AG09309 (cell line): Measurements from ENCODE around the gene KDSR.

ENCODE experiments used
- DNase-seq: peaks from one replicate; pipeline ENCODE4 v3.0.0-alpha.2; 2010; ENCODE audit warnings: low read depth
- H3K4me3 ChIP-seq: 2 replicates; pipeline ENCODE4 v1.5.1; 2011; ENCODE audit warnings: mild to moderate bottlenecking, low read depth, low read length, moderate library complexity; ENCODE audit not compliant: control insufficient read depth
- TF ChIP-seq, protein P1 (sequence below): IDR thresholded peaks from 2 replicates; pipeline ENCODE4 v1.5.1; 2011; ENCODE audit warnings: mild to moderate bottlenecking, low read depth, low read length, inconsistent platforms; ENCODE audit not compliant: insufficient read depth, control insufficient read depth; ENCODE audit errors: missing control alignments

Gene KDSR, protein sequence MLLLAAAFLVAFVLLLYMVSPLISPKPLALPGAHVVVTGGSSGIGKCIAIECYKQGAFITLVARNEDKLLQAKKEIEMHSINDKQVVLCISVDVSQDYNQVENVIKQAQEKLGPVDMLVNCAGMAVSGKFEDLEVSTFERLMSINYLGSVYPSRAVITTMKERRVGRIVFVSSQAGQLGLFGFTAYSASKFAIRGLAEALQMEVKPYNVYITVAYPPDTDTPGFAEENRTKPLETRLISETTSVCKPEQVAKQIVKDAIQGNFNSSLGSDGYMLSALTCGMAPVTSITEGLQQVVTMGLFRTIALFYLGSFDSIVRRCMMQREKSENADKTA

GRCh38 chr18:63367053-63367953, at the start of gene KDSR:
TSS of gene KDSR (minus strand) at chr18:63367206. CDS start at chr18:63367118, 88 bp downstream.
- peak; percentile 96 for DNase-seq
- TF ChIP-seq, protein P1, sequence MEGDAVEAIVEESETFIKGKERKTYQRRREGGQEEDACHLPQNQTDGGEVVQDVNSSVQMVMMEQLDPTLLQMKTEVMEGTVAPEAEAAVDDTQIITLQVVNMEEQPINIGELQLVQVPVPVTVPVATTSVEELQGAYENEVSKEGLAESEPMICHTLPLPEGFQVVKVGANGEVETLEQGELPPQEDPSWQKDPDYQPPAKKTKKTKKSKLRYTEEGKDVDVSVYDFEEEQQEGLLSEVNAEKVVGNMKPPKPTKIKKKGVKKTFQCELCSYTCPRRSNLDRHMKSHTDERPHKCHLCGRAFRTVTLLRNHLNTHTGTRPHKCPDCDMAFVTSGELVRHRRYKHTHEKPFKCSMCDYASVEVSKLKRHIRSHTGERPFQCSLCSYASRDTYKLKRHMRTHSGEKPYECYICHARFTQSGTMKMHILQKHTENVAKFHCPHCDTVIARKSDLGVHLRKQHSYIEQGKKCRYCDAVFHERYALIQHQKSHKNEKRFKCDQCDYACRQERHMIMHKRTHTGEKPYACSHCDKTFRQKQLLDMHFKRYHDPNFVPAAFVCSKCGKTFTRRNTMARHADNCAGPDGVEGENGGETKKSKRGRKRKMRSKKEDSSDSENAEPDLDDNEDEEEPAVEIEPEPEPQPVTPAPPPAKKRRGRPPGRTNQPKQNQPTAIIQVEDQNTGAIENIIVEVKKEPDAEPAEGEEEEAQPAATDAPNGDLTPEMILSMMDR: no peak
- H3K4me3 ChIP-seq: peak within 1 kb of the TSS; percentile 65

- no peak for DNase-seq
- H3K4me3 ChIP-seq: no peak overlapping the region
- TF ChIP-seq, protein P1: no peak
These were observed 45.9 kb upstream of the KDSR start for GRCh38 chr18:63412953-63413352.

DNA sequence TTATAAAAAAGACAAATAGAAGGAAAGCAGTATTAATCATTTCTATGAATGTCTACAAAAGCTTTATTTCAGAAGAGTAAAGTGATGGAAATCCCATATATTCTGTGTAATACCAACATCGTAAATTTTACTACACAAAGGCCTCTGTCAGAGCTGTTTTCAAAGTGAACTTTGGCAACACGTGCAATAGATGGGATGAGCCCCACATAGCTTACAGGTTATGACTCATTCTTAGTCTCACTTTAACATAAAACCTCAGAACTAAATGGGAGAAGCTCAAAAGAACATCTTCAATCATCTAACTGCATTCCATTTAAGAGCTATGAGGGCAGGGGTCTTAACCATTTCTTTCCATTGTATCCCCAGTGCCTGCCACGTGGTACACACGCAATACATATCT, 43.8 kb upstream of the KDSR start:
- TF ChIP-seq, protein P1: no peak
- DNase-seq: peak; percentile 23
- no peak overlapping the region for H3K4me3 ChIP-seq

DNA sequence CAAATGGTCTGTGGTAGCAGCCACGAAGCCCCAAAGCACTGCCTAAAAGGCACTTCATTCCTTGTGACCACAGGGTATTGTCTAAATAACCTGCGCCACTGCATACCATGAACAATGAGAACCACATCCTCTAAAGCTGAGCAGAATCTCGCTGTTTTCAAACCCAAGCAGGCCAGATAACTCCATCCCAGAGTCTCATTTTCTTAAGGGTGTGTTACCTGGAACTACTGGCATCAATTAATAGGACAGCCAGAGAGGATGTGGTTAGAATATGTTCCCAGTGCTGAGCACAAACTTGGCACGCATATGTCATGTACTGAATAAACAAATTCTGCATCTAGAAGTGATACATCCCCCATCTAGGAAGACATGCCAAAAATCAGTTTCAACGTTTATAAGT, 42.3 kb upstream of the KDSR start:
- TF ChIP-seq, protein P1: no peak
- no peak for DNase-seq
- H3K4me3 ChIP-seq: no peak overlapping the region

DNA sequence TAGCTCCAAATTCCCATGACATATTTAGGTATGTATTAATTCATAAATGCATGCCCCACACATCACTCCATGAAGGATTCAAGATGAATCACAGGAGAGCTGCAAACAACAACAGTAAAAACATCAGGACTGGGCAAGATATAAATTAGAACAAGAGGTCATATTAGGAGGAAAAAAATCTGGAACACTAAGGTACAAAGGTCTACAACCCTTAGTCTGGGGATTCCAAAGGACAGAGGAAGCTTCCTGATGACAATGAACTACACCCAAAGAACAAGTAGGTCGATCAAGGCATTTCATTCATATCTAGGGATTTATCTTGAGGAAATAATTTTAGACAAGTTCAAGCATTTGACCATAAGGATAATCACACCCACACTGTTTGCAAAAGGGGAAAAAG, 40.7 kb upstream of the KDSR start:
- no peak overlapping the region for H3K4me3 ChIP-seq
- TF ChIP-seq, protein P1: no peak
- no peak for DNase-seq

GRCh38 chr18:63405986-63406385, 39.0 kb upstream of the KDSR start:
- TF ChIP-seq, protein P1: no peak
- DNase-seq: no peak
- H3K4me3 ChIP-seq: no peak overlapping the region
